Measurements from ENCODE around the gene TBC1D10A.
A peak's percentile ranks its signal among the peaks of the same experiment; 100 is the strongest.

The TBC1D10A gene

DNA sequence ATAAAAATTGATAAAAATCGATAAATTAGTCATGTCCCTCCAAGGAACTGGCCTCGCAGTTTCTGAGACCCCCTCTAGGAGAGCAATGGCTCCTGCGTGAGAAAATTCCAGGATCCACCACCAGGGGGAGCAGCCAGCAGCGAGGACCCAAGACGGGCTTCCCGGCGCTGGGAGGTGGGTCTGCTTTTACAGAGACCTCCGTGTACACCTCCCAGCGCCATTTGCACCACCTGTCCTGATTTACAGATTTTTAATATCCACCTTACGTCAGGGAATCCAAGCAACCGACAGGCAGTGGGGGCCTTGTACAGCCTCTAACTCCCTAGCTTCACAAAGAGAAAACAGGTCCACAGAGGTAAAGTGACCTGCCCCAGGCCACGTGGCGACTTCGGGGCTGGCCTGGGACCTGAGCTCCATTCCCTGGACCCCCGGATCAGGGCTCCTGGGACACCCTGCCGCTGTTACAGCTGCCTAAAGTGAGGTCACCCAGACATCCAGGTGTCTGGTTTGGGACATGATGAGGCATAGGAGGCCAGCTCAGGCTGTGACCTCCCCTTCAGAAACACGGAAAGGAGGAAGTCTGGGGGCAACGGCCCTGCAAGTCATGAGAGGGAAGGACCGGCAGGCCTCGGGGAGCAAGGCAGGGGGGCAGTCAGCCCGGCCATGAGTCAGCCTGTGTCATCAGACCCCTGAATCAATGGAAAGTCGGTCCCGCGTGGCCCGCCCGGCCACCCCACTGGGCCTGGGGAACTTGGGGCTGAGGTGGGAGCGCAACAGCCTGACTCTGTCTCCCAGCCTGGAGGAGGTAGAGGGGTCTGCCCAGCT is 63.6 kb downstream of the TBC1D10A start:
- peak; percentile 59 for DNase-seq

DNA sequence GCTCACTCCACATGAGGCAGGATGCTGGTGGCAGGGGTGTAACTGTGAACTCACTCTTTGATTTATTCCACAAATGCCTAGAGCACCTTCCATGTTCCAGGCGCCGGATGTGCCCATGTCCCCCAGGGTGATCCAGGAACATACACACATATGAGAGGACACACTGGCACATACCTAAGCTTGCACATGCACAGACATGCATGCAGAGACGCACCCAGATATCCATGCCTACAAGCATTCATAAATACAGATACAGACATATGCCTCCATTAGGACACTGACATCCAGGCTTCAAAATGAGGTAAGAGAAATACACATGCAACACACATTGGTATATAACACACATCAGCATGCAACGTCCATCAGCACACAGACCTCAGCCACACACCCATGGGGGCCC is 64.6 kb downstream of the TBC1D10A start:
- no peak for DNase-seq

DNA sequence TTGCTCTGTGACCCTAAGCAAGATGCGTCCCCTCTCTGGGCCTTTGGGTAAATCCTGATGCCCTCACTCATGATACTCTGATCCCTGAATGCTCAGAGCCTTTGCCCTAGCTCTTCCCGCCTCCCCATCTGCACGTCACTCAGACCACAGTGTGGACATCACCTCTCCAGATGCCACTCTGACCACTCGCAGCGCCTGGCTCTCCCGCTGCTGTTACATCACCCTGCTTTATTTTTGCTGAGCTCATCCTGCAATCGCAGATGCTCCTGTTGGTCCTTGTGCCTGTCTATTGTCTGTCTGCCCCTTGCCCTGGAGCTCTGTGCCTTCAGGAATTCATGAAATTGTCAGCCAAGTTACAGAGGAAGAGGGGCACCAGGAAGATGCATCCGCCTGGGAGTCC is 65.6 kb downstream of the TBC1D10A start:
- DNase-seq = no peak

DNA sequence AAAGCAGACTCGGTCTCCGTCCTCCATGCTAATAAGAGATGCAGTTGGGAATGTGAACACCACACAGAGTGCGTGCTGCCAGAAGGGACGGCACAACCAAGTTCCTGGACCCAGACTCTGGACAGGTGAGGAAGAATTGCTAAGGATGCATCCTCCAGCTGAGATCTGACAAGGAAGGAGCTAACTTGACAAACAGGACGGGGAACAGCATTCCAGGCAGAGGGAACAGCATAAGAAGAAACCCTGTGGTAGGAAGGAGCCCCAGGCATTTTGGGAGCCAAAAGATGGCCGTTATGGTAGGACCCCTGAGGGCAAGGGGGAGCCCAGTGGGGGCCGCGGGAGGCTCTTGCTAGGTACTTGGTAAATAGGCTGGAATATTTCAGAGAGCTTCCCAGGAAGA is 66.1 kb downstream of the TBC1D10A start:
- no peak for DNase-seq

DNA sequence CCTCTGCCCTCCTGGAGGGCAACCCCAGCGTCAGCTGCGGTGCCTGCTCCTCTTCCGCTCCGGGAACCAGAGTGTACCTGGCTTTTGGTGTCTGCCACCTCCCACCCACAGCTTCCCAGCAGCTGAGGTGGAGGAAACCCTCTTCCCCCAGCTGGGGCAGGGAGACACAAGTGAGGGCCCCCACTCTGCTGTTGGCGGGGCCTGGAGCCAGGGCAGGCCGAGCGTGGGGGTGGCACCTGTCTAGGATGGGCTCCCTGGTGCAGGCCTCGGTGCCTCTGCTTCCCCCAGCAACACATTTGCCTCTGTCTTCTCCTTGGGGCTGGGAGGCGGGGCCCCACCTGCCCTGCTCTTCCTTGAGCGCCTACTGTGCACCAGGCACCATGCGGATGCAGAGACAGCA is 66.5 kb downstream of the TBC1D10A start:
- DNase-seq = no peak

DNA sequence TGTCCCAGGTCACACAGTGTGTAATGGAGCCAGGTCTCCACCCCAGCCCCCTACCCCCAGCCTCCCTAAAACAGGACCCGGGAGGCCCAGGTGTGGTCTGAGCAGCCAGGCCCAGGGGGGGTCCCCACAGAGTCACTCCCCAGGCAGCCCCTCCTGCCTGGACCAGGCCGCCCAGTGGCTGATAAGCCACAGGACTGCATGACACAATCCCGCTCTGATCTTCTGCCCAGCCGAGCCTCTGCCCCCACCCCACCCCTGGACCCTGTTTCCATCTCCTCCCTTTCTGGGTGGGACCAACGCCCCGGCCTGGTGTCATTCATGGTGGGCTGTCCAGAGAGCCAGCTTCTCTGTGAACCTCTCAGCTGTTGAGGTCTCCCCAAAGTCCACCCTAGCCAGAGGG is 72.4 kb downstream of the TBC1D10A start:
- no peak for DNase-seq

DNA sequence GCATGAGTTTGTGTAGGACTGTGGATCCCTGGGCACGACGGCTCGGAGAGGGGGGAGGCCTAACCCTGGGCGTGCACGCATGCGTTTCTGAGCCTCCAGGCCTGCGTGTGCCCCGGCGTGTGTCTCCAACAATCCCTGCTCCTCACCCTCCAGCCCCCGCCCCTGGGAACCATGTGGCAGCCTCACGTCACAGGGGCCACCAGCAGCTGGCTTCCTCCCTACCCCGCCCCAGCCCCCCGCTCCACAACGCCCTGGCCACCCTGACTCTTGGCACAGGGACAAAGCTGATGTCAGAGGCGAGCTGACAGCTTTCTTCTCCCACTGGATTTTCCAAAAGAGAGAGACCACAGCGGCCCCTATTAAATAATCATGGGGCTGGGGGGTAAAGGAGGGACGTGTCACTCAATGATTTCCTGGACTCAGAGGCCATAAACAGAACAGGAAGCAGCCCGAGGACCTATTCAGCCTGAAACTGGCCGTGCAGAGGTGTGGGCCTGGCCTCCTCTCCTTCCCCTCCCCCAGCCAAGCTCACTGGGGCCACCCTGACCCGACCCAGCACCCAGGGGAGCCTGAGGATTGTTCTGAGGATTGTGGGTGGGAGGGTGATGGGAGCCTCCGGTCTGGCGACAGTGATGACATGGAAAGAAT is 73.4 kb downstream of the TBC1D10A start:
- no peak for DNase-seq

DNA sequence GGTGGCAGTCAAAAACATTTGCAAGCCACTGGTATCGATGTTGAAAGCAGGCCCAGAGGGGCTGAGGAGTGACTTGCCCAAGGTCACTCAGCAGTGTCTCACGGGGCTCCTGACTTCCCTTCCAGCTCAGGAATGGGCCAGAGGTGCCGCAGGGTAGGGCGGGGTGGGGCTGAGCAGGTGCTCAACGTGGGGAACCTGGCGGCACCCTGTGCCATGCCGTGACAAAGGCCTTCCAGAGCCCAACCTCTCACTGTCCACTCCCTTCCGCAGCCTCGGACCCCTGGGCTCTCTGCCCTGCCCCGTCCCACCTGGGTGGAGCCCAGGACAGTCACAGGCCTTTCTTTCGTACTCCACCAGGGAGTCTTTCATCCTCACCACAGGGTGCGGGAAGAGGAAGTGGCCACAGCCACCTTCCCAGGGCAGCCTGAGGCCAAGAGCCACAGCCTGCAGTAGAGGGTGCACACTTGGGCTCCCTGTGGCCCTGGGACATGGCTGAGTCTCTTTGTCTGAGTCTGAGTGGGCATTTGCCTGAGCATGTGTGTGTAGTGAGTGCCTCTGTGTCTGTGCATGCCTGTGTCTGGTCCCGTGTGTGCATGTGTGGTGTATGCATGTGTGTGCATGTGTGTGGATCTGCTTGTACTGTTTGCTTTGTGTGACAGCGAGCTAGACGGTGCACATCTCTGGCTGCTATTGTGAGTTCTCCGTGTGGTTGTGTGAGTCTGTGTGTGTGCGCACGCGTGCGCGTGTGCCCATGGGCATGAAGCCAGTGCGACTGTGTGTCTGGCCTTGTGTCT is 74.1 kb downstream of the TBC1D10A start:
- no peak for DNase-seq

DNA sequence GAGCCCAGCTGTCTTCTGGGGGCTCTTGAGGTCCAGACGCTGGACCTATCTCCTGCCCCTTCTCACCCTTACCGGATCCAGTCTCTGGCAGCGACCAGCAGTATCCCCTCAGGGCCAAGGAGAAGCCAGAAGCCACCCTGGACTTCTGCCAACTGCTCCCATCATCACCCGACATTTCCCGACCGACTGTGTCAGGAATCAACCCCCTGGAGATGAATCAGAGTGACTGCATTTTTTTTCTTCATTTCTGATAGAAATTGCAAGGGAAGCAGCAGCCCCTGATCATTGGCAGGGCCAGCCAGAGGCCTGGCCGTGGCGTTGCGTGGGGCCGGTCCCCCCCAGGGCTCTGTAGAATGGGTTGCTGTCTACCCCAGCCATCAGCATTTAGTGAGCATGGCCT is 75.0 kb downstream of the TBC1D10A start:
- no peak for DNase-seq

DNA sequence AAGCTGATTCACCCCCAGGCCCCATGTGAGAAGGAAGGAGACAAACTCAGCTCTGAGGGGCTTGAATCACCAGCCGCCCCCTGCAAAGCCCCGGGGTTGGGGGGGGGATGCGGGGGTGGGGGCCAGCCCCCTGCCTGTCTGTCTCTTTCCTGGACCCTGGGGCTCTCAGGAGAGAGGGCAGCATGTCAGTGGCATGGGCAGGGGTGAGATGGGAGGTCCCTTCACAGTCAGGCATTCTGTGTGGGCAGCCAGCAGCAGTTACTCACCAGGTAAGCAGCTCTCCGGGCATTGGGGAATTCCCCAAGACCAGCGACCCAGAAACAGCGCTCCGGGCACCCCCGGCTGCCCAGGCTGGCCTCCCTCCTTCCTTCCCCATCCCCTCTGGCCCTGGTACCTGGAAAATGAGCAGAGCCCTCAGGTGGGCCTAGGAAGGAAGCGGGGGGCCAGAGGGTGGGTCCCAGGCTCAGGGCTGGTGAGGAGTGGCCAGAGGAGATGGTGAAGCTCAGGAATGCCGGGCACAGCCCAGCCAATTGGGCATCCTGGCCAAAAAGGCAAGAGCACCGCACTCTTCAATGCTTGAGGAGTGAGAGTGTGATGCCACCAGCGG is 76.0 kb downstream of the TBC1D10A start:
- no peak for DNase-seq

DNA sequence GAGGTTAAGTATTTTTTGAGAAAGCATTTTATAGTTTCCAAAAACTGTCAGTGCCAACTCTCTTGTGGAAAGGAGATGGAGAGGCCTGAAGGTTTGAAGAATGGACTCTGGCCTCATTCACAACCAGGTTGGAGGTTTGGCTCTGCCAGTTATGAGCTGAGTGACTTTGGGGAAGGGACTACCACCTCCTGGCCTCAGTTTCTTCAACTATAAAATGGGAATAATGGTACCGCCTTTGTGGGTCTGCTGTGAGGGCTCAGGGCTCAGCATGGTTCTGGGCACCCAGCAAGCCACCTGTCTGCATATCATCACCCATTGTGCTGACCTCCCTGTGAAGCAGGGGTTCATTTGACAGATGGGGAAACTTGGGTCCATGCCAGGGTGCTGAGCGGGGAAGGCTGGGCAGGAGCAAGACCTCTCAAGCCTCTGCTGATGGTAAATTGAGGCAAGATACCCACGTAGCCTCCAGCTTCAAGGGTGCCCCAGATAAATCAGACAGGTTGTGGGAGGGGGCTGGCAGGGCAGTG is 76.6 kb downstream of the TBC1D10A start:
- DNase-seq = no peak

DNA sequence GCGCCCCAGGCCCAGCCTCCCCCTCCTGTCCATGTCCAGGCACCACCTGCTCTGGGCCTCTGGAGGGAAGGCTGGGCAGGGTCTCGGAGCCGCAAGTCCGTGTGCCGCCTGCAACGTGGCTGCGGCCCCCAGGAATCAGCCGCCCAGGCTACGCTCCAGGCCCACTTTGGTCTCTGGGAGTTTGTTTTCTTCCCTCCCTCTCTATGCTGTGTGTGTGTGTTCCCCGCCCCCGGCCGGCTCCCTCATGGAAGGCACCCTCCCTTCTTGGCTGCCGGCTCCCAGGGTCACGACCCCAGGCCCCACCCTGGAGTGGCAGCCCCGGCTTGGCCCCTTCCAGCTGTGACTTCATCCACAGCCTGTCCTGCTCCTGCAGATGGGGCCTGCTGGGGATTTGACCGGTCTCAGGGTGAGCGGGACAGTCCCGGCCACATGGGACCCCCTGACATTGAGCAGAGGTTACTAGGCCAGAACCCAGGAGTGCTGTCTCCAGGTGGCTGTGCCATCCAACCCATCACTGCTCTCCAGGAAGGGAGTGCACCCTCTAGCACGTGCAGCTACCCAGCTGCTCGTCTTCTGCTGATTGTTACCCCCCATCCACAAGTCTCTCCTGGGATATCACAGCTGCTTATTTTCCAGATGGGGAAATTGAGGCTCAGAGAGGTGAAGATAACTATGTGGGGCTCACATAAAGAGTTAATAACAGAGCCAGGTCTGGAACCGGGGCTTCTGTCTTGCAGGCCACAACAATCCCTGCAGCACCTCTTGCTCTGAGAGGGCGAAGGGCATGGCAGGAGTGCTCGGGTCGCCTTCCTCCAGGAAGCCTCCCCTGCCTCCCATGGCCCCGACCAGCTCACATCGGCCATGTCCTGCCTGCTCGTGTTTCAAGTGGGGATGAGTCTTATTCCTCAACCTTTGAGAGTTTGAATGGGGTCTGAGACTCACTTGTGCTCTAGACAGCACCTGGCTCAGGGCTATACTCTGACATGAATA is 77.4 kb downstream of the TBC1D10A start:
- DNase-seq = no peak

DNA sequence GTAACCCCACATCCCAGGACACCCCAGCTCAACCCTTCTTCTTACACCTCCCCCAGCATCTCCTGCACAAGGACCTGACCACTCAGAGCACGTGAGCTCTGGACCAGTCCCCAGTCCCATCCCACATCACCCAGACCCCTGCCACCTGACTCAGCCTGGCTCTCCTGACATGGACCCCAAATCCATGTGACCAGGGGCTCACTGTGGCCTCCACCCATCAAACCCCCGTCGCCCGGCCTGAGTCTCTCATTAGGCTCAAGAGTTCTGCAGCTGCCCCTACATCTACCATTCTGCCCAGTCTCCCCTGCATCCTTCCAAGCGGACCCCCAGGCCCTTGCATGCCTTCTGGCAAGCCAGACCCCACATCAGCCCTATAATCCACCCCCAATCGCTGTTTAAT is 78.3 kb downstream of the TBC1D10A start:
- DNase-seq = no peak

DNA sequence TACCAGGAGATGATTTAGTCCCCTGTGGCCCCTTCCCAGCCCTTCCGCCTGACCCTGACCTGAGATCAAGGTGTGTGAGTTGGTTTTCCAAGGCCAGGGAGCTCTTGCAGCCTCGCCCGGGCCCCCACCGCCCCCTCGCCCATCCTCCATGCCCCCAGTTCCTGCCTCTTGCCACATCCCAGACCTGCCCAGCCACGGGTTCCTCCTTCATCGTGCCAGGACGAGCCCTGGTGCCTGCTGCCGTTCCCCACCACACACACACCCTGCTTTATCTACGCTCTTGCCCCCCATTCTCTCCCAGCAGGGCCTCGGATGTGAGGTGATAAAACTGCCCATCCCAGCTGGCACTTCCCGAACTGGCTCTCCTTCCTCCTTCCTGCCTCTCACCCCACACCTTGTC is 78.8 kb downstream of the TBC1D10A start:
- no peak for DNase-seq

DNA sequence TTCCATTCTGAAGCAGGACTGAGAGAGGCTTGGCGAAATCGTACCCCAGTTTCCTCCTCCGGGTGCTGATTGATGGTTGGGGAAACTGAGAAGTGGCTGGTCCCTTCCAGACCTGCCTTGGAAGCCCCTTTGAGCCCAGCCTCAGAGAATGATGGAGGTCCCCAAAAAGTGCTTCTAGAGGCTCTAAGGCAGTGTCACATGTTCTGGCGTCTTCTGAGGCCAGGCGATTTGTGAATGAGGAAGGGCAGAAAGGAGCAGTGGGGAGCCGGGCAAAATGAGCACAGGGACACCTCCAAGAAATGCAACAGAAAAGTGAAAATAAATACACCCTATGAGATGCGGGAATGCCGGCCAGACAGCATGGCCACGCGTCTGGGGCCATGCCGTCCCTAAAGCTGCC is 79.2 kb downstream of the TBC1D10A start:
- no peak for DNase-seq

DNA sequence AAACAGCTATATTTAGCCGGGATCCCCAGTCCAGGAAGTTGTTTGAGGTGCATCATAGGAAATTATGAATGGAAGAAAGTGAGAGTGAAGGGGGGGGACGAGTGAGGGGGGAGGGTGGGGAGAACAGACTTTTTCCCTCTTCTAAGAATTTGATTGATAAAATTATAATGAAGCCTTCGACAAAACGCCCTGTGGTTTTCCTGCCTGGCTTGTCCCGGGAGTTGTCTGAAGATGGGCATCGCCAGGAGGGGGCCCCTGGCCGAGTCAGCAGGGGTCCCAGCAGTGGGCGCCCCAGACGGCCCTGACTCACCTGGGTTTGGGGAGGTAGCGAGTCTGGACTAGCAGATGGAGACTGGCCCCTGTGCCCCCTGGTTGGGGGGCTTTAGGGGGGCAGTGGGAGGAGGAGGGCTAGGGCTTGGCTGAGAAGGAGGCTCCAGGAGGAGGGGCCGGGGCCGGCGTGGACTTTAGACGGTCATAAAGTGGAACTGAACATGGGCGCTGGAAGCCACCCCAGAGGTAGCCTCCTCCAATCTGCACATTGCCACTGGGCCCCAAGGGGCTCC is 79.8 kb downstream of the TBC1D10A start:
- DNase-seq = no peak

DNA sequence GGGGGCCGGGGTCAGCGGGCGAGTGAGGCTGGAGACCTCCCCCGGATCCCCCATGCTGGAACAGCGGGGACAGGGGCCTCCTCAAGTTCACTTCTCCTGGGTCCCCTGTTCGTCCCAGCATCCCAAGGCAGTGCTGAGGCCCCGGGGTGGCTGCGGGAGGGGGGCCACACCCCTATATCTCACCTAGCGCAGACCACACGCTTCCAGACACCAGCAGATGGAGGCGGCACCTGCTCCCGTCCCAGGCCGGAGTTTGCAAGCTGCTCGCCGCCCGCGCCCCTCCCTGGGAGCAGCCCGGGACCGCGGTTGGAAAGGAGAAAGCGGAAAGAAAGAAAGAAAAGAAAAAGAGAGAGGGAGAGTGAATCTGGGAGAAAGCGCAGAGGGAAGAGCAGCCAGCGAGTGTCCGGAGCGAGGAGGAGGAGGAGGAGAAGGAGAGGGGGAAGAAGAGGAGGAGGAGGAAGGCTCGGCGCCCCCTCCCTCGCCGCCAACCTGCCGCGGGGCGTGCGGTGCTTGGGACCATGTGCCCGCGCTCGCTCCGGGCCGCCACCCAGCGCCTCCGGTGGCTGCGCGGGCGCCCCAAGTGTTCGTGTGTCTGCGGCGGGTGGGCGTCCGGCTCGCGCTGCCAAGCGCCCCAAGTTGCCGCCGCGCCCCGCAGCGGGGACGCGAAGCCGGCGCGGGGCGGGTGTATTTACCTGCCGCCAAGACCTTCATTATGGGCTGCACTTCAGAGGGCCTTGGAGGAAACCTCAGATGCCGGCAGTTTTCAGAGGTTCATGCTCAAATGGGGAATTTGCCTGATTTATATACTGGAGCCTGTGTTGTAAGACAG is 80.5 kb downstream of the TBC1D10A start, which contains the start of gene LIF:
TSS of gene LIF (minus strand) at position 775 of the 829 bp plus-strand sequence. CDS start at position 711, 64 bp downstream.
- DNase-seq = no peak

DNA sequence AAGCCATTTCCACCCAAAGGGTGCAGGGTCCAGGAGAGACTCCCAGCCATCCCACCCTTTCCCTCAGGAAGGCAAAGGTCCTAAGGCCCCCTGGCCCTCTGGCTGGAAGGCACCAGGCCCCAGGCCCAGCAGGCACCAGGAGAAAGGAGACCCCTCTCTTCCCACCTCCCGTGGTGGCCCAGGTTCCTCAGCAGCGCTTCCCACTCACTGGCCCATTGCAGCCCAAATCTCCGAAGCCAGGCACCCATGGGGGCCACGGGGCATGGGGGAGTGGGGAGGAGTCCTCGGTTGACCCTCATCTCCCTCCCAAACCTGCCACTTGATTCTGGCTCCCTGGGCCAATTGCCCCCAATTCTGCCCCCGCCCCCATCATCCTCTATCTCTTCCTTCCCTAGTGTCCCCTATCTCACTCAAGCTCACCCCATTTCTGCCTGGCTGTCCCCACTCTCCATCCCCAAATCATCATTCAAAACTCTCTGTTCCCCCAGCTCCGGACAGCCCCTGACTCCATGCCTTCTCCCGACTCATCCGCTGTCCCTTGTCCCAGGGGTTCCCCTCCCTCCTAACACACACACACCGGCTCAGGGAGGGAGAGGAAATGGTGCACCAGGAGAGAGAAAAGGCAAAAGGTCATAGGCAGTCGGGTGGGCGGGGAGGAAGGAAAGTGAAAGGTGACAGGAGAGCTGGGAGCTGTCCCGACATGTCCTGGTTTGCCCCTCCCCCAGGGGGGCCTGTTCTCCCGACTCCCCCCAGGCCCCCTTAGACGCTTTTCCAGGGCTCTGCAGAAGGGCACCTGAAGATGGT is 81.4 kb downstream of the TBC1D10A start:
- DNase-seq = no peak

DNA sequence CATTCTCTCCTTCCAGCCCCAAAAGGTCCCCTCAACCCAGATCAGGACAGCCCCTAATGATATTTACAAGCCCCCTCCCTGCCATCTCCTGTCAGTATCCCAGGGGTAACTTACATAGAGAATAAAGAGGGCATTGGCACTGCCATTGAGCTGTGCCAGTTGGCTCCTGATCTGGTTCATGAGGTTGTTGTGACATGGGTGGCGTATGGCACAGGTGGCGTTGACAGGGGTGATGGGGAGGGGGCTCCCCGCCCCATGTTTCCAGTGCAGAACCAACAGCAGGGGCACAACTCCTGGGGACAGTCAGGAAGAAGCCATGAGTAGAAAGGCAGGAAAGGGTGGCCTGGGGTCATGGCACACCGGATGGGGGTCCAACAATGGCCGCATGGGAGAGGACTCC is 82.1 kb downstream of the TBC1D10A start:
- DNase-seq = no peak

DNA sequence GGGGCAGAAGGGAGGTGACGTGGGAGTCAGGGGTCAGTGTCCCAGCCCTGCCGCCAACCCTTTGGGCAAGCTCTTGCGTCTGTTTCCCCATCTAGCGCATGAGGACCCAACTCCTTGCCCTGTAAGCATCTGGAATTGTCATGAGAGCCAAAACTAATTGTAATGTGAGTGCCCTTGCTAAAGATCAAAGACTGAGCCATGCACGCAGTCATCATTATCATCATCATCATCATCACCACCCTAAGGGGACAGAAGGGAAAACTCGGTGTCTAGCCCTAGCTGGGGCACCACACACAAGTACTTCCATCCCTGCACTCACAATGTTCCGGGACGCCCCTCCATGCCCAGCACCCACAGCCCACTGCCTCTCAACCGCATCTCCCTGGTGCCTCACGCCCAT is 82.7 kb downstream of the TBC1D10A start:
- no peak for DNase-seq

All from GDM1 (cell line).